ENCODE results near the gene AHNAK2.
"Not testable (repeated sequence)": the region's sequence is repeated elsewhere in the genome, so short reads cannot be mapped to it uniquely, and the experiment has no call there.

GRCh38 chr14:104947881-104948735 is 30.1 kb downstream of the AHNAK2 start:
- TF ChIP-seq ZNF3 (CRISPR knock-in tag; IDR thresholded peaks at IDR 0.05); RFX5 (IDR thresholded peaks at IDR 0.05; ENCODE audit: low read depth, low read length); ZNF695 (CRISPR knock-in tag; IDR thresholded peaks at IDR 0.05); TEAD4 (IDR thresholded peaks at IDR 0.05; ENCODE audit: low read length); TEAD4 (CRISPR knock-in tag; IDR thresholded peaks at IDR 0.05; ENCODE audit: borderline replicate concordance); PATZ1 (CRISPR knock-in tag; IDR thresholded peaks at IDR 0.05; ENCODE audit: borderline replicate concordance); HDGF (IDR thresholded peaks at IDR 0.05); ZNF12 (CRISPR knock-in tag; IDR thresholded peaks at IDR 0.05); ZNF77 (CRISPR knock-in tag; IDR thresholded peaks at IDR 0.05): not testable (repeated sequence)

Data from K562 (cell line).